ENCODE measurements around the gene JARID2. TPM values are rescaled to one million over a fixed set of nuclear protein-coding genes. Genes with fewer than 3 reads are reported as not detected.

The JARID2 gene
- total RNA-seq, result 21.7 TPM

DNA sequence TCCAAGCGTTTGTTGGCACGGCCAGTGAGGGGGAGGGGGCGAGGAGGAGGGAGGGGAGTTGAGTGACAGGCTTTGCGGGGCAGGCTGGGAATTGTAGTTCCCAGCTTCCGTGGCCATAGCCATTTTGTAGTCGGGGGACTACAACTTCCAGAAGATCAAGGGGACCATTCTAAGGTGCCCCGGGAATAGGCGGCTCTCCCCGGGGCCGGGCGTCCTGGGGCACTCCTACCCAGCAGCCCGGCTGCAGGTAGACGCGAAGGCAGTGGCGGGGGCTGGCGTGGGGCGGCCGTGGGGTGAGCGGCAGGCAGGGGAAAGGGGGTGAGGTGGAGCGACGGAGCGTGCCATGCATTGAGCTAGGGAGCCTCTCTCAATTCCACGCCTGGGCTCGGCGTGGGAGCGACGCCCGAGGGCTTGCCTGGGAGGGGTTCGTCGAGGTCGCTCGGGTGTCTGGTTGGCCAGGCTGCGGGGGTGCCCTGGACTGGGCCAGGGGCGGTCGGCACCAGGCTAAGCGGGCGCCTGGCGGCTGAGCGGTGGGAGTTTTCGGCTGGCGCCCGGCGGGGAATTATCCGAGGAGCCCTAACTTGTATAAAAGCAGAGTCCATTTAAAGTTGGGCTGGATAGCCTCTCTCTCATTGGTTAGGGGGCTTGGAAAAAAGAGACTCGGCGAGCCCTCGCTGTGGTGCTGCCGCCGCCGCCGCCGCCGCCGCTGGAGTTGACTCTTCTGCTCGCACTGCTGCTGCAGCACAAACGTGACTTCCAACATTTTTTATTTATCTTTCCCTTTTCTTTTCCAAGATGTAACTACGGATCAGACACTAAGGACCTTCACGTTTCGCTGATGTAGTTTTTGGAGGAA lies at the start of gene JARID2:
TSS of gene JARID2 (plus strand) at position 709 of the 856 bp plus-strand sequence. CDS start 471 bp downstream, outside the sequence.

Small RNA genes within 50 kb of the gene (small RNA-seq; reads per million reads assigned to genes)
- not detected for gene RF00001
- gene RNU6-522P, result 0.13 reads per million
- gene RNU6-645P, result not detected
